Measurements from ENCODE around the gene NRL. TPM values are rescaled to one million over a fixed set of nuclear protein-coding genes. Genes with fewer than 3 reads are reported as not detected.
"Not testable (repeated sequence)": the region's sequence is repeated elsewhere in the genome, so short reads cannot be mapped to it uniquely, and the experiment has no call there.

The NRL gene
- polyA plus RNA-seq, 1 donor = 1.6 TPM

- no peaks in the 10 kb centered on the region for H3K27me3 ChIP-seq (ENCODE audit: control insufficient read depth, insufficient read depth, low read length)
- no peaks in the 10 kb centered on the region for H3K9me3 ChIP-seq (ENCODE audit: control insufficient read depth, low read depth, low read length)
- WGBS (ENCODE audit: insufficient coverage, low lambda C conversion rate) = no CpG with 5 or more reads among the region's 1 CpG
- H3K36me3 ChIP-seq (ENCODE audit: control insufficient read depth, insufficient read depth, low read length) = no peaks in the 10 kb centered on the region
- no peak overlapping the region for H3K4me3 ChIP-seq (ENCODE audit: low read length)
- H3K27ac ChIP-seq (ENCODE audit: low read length) = peak overlapping the region; percentile 4
- DNase-seq = peak in 1 of 2 donors; percentile 62
- peaks cover 18% of the 10 kb centered on the region for H3K4me1 ChIP-seq (ENCODE audit: control insufficient read depth, insufficient read depth, low read length)
These were observed 4.2 kb downstream of the NRL start for GRCh38 chr14:24110523-24110922.

DNA sequence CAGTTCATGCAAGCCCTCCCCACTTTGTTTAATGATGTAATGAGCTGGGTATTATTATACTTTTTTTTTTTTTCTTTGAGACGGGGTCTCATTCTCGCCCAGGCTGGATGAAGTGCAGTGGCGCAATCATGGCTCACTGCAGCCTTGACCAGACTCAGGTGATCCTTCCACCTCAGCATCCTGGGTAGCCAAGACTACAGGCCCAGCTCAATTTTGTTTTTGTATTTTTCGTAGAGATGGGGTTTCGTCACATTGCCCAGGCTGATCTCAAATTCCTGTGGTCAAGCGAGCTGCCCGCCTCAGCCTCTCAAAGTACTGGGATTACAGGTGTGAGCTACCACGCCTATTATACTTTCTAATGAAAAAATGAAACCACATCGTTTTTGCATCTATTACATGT lies 4.7 kb downstream of the NRL start:
- no peaks in the 10 kb centered on the region for H3K36me3 ChIP-seq (ENCODE audit: control insufficient read depth, insufficient read depth, low read length)
- WGBS (ENCODE audit: insufficient coverage, low lambda C conversion rate) = 70% methylated on average over 2 of the region's 9 CpGs
- H3K4me1 ChIP-seq (ENCODE audit: control insufficient read depth, insufficient read depth, low read length) = peaks cover 18% of the 10 kb centered on the region
- H3K27ac ChIP-seq (ENCODE audit: low read length) = peak overlapping the region; percentile 4
- DNase-seq = no peak
- H3K4me3 ChIP-seq (ENCODE audit: low read length) = no peak overlapping the region
- H3K27me3 ChIP-seq (ENCODE audit: control insufficient read depth, insufficient read depth, low read length) = no peaks in the 10 kb centered on the region
- no peaks in the 10 kb centered on the region for H3K9me3 ChIP-seq (ENCODE audit: control insufficient read depth, low read depth, low read length)

DNA sequence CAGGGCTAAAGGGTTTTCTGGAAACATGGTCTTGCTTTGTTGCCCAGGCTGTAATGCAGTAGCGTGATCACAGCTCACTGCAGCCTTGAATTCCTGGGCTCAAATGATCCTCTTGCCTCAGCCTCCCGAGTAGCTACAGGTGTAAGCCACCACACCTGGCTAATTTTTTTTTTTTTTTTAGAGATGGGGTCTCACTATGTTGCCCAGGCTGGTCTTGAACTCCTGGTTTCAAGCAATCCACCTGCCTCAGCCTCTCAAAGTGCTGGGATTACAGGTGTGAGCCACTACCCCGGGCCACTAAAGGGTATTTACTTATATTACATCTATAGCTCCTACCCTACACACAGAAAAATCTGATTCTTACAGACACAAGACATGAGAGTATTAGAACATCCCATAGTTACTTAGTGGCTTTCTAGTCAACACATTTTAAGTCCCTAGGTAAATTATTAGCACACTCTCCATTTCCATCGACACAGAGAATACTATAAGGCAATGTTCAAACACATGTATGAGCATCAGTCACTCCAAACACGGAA lies 6.3 kb downstream of the NRL start:
- Histone ChIP-seq H3K27ac (ENCODE audit: low read length) (peak overlapping the region; percentile 27), H3K4me1 (ENCODE audit: control insufficient read depth, insufficient read depth, low read length) (peaks cover 14% of the 10 kb centered on the region)
- 0% methylated on average over 1 of the region's 5 CpGs for whole genome bisulfite sequencing (ENCODE audit: insufficient coverage, low lambda C conversion rate)

DNA sequence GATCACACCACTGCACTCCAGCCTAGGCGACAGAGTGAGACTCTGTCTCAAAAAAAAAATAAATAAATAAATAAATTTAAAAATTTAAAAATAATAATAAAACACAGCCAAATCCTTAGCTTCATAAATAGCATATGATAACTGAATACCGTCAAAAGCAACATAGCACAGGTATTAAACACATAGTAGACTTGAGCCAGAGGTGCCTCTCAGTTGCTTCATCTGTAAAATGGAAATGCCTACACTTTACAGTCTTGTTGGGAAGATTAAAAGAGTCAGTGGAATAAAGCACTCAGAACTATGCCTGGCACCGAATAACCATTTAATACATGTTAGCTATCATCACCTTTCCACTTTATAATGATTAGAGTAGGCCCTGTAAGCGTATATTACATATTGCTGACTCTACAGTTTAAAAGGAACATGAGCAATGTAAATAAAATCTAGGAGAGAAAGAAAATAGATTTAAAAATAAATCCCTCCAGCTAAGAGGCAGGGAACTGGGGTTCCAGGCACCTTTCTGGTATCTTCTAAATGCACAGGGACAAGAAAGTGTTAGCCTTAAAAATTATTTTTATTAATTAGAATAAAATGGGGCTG lies 8.0 kb downstream of the NRL start:
- H3K9me3 ChIP-seq (ENCODE audit: control insufficient read depth, low read depth, low read length) = no peaks in the 10 kb centered on the region
- WGBS (ENCODE audit: insufficient coverage, low lambda C conversion rate) = no CpG with 5 or more reads among the region's 4 CpGs
- H3K36me3 ChIP-seq (ENCODE audit: control insufficient read depth, insufficient read depth, low read length) = peaks cover 22% of the 10 kb centered on the region
- H3K27ac ChIP-seq (ENCODE audit: low read length) = no peak overlapping the region
- H3K4me3 ChIP-seq (ENCODE audit: low read length) = no peak overlapping the region
- no peaks in the 10 kb centered on the region for H3K27me3 ChIP-seq (ENCODE audit: control insufficient read depth, insufficient read depth, low read length)
- no peak for DNase-seq
- H3K4me1 ChIP-seq (ENCODE audit: control insufficient read depth, insufficient read depth, low read length) = peaks cover 12% of the 10 kb centered on the region

More for the DNA sequence above, 6.3 kb downstream of the NRL start:
- H3K4me3 ChIP-seq (ENCODE audit: low read length) = no peak overlapping the region
- peaks cover 11% of the 10 kb centered on the region for H3K36me3 ChIP-seq (ENCODE audit: control insufficient read depth, insufficient read depth, low read length)
- no peak for DNase-seq
- H3K27me3 ChIP-seq (ENCODE audit: control insufficient read depth, insufficient read depth, low read length) = no peaks in the 10 kb centered on the region
- no peaks in the 10 kb centered on the region for H3K9me3 ChIP-seq (ENCODE audit: control insufficient read depth, low read depth, low read length)

GRCh38 chr14:24105609-24106239 lies 9.0 kb downstream of the NRL start:
- 67% methylated on average over 1 of the region's 8 CpGs for WGBS (ENCODE audit: insufficient coverage, low lambda C conversion rate)
- Histone ChIP-seq H3K27ac (ENCODE audit: low read length) (peak overlapping the region; percentile 14), H3K36me3 (ENCODE audit: control insufficient read depth, insufficient read depth, low read length) (peaks cover 30% of the 10 kb centered on the region)
- not testable (repeated sequence) for H3K4me1 ChIP-seq (ENCODE audit: control insufficient read depth, insufficient read depth, low read length); H3K27me3 ChIP-seq (ENCODE audit: control insufficient read depth, insufficient read depth, low read length); DNase-seq; H3K4me3 ChIP-seq (ENCODE audit: low read length); H3K9me3 ChIP-seq (ENCODE audit: control insufficient read depth, low read depth, low read length)

DNA sequence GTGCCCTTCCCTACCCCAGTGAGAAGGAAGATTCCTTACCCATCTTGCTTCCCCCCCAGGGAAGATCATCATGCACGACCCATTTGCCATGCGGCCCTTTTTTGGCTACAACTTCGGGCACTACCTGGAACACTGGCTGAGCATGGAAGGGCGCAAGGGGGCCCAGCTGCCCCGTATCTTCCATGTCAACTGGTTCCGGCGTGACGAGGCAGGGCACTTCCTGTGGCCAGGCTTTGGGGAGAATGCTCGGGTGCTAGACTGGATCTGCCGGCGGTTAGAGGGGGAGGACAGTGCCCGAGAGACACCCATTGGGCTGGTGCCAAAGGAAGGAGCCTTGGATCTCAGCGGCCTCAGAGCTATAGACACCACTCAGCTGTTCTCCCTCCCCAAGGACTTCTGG lies 11.3 kb downstream of the NRL start:
- peaks cover 53% of the 10 kb centered on the region for H3K36me3 ChIP-seq (ENCODE audit: control insufficient read depth, insufficient read depth, low read length)

DNA sequence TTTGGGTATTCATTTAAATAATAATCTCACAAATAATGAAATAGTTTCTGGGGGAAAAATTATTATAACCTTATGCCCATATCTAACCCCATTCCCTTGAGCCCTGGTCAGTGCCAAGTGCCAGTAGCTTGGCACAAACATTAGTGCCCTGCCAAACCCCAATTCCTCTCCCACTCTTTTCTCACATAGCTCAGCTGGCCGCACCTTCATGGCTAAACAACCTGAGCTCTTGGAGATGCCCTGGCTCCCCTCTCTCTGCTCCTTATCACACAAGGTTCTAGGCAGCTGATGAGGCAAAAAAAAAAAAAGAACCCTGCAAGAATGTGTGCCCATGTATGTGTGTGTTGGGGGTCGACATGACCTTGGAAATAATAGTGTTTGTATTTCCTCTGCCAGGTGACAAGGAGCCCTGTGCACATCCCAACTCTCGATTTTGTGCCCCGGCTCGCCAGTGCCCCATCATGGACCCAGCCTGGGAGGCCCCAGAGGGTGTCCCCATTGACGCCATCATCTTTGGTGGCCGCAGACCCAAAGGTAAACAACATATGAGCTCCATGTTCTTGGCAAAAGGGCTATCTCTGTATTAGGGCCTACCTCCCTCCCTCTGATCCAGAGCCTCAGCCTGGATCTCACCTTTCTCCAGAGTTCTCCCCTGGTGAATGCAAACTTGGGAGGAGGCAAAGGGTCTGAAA lies 12.2 kb downstream of the NRL start:
- Histone ChIP-seq H3K4me1 (ENCODE audit: control insufficient read depth, insufficient read depth, low read length) (no peaks in the 10 kb centered on the region), H3K27ac (ENCODE audit: low read length) (no peak overlapping the region), H3K27me3 (ENCODE audit: control insufficient read depth, insufficient read depth, low read length) (no peaks in the 10 kb centered on the region), H3K36me3 (ENCODE audit: control insufficient read depth, insufficient read depth, low read length) (peaks cover 60% of the 10 kb centered on the region), H3K4me3 (ENCODE audit: low read length) (no peak overlapping the region), H3K9me3 (ENCODE audit: control insufficient read depth, low read depth, low read length) (no peaks in the 10 kb centered on the region)
- DNase-seq = no peak
- no CpG with 5 or more reads among the region's 7 CpGs for WGBS (ENCODE audit: insufficient coverage, low lambda C conversion rate)

More for the DNA sequence above, 11.3 kb downstream of the NRL start:
- DNase-seq = no peak
- Histone ChIP-seq H3K4me3 (ENCODE audit: low read length) (no peak overlapping the region), H3K9me3 (ENCODE audit: control insufficient read depth, low read depth, low read length) (no peaks in the 10 kb centered on the region), H3K4me1 (ENCODE audit: control insufficient read depth, insufficient read depth, low read length) (no peaks in the 10 kb centered on the region), H3K27me3 (ENCODE audit: control insufficient read depth, insufficient read depth, low read length) (no peaks in the 10 kb centered on the region), H3K27ac (ENCODE audit: low read length) (no peak overlapping the region)
- no CpG with 5 or more reads among the region's 13 CpGs for WGBS (ENCODE audit: insufficient coverage, low lambda C conversion rate)

GRCh38 chr14:24100982-24101494 lies 13.7 kb downstream of the NRL start:
- WGBS (ENCODE audit: insufficient coverage, low lambda C conversion rate) = no CpG with 5 or more reads among the region's 3 CpGs
- Histone ChIP-seq H3K27ac (ENCODE audit: low read length) (no peak overlapping the region), H3K4me1 (ENCODE audit: control insufficient read depth, insufficient read depth, low read length) (peaks cover 11% of the 10 kb centered on the region), H3K4me3 (ENCODE audit: low read length) (no peak overlapping the region), H3K36me3 (ENCODE audit: control insufficient read depth, insufficient read depth, low read length) (peaks cover 67% of the 10 kb centered on the region), H3K9me3 (ENCODE audit: control insufficient read depth, low read depth, low read length) (no peaks in the 10 kb centered on the region), H3K27me3 (ENCODE audit: control insufficient read depth, insufficient read depth, low read length) (no peaks in the 10 kb centered on the region)
- no peak for DNase-seq

- H3K27me3 ChIP-seq (ENCODE audit: control insufficient read depth, insufficient read depth, low read length) = no peaks in the 10 kb centered on the region
- H3K9me3 ChIP-seq (ENCODE audit: control insufficient read depth, low read depth, low read length) = no peaks in the 10 kb centered on the region
- 29% methylated on average over 1 of the region's 4 CpGs for WGBS (ENCODE audit: insufficient coverage, low lambda C conversion rate)
- peaks cover 67% of the 10 kb centered on the region for H3K36me3 ChIP-seq (ENCODE audit: control insufficient read depth, insufficient read depth, low read length)
- H3K4me1 ChIP-seq (ENCODE audit: control insufficient read depth, insufficient read depth, low read length) = peaks cover 16% of the 10 kb centered on the region
- H3K4me3 ChIP-seq (ENCODE audit: low read length) = no peak overlapping the region
- DNase-seq = no peak
- H3K27ac ChIP-seq (ENCODE audit: low read length) = no peak overlapping the region
These were observed 14.4 kb downstream of the NRL start for GRCh38 chr14:24100197-24100981.
